ENCODE results near the gene COG1.

COG1 gene

GRCh38 chr17:73166731-73167581 is 25.9 kb upstream of the COG1 start:
- peak in 1 of 2 donors; percentile 34 for DNase-seq (ENCODE audit: extremely low read depth in 1 of 2, low read depth in 1 of 2)

GRCh38 chr17:73168667-73169066 is 24.2 kb upstream of the COG1 start:
- DNase-seq (ENCODE audit: extremely low read depth in 1 of 2, low read depth in 1 of 2): no peak

GRCh38 chr17:73170324-73170723 is 22.5 kb upstream of the COG1 start:
- DNase-seq (ENCODE audit: extremely low read depth in 1 of 2, low read depth in 1 of 2): no peak

- no peak for DNase-seq (ENCODE audit: extremely low read depth in 1 of 2, low read depth in 1 of 2)
Measured at GRCh38 chr17:73172252-73172651, 20.6 kb upstream of the COG1 start.

- no peak for DNase-seq (ENCODE audit: extremely low read depth in 1 of 2, low read depth in 1 of 2)
Measured at GRCh38 chr17:73174126-73174525, 18.7 kb upstream of the COG1 start.

GRCh38 chr17:73175962-73176565 is 16.8 kb upstream of the COG1 start:
- no peak for DNase-seq (ENCODE audit: extremely low read depth in 1 of 2, low read depth in 1 of 2)

- DNase-seq (ENCODE audit: extremely low read depth in 1 of 2, low read depth in 1 of 2): no peak
Measured at GRCh38 chr17:73179387-73179786, 13.5 kb upstream of the COG1 start.

GRCh38 chr17:73179878-73180277 is 13.0 kb upstream of the COG1 start:
- no peak for DNase-seq (ENCODE audit: extremely low read depth in 1 of 2, low read depth in 1 of 2)

- no peak for DNase-seq (ENCODE audit: extremely low read depth in 1 of 2, low read depth in 1 of 2)
Measured at GRCh38 chr17:73182616-73183310, 10.1 kb upstream of the COG1 start.

GRCh38 chr17:73184136-73184993 is 8.5 kb upstream of the COG1 start:
- DNase-seq (ENCODE audit: extremely low read depth in 1 of 2, low read depth in 1 of 2): no peak

- no peak for DNase-seq (ENCODE audit: extremely low read depth in 1 of 2, low read depth in 1 of 2)
Measured at GRCh38 chr17:73186283-73187050, 6.4 kb upstream of the COG1 start.

- DNase-seq (ENCODE audit: extremely low read depth in 1 of 2, low read depth in 1 of 2): no peak
Measured at GRCh38 chr17:73187203-73187769, 5.6 kb upstream of the COG1 start.

GRCh38 chr17:73188011-73188410 is 4.8 kb upstream of the COG1 start:
- no peak for DNase-seq (ENCODE audit: extremely low read depth in 1 of 2, low read depth in 1 of 2)

- DNase-seq (ENCODE audit: extremely low read depth in 1 of 2, low read depth in 1 of 2): no peak
Measured at GRCh38 chr17:73189417-73190099, 3.3 kb upstream of the COG1 start.

- peak in 1 of 2 donors; percentile 45 for DNase-seq (ENCODE audit: extremely low read depth in 1 of 2, low read depth in 1 of 2)
Measured at GRCh38 chr17:73191443-73192205, 1.2 kb upstream of the COG1 start.

GRCh38 chr17:73192206-73192893 is 505 bp upstream of the COG1 start:
- DNase-seq (ENCODE audit: extremely low read depth in 1 of 2, low read depth in 1 of 2): peak; percentile 37 to 41

- no peak for DNase-seq (ENCODE audit: extremely low read depth in 1 of 2, low read depth in 1 of 2)
Measured at GRCh38 chr17:73194514-73195222, 1.8 kb downstream of the COG1 start.

Measured in stimulated activated CD8-positive, alpha-beta memory T cell treated with anti-CD3 and anti-CD28 coated beads, Interleukin-7, amount 100 ng/mL, for 48 hours (primary cell).